Articular chondrocyte of knee joint (primary cell): ENCODE measurements around the gene MMP2. TPM values are rescaled to one million over a fixed set of nuclear protein-coding genes. Genes with fewer than 3 reads are reported as not detected.

Experiments used
- total RNA-seq: library from RNA; depleted of rRNA; stranded (reverse); fragments of >200 nt; gene quantifications from 2 replicates; pipeline ENCODE4 v1.2.3, GENCODE V29; 2012

MMP2 gene
- total RNA-seq, result 355 and 362 TPM in 2 replicates

GRCh38 chr16:55478827-55479429 is at the start of gene MMP2:
MMP2 (plus strand) TSS chr16:55479198; CDS start chr16:55479480, 282 bp downstream.

DNA sequence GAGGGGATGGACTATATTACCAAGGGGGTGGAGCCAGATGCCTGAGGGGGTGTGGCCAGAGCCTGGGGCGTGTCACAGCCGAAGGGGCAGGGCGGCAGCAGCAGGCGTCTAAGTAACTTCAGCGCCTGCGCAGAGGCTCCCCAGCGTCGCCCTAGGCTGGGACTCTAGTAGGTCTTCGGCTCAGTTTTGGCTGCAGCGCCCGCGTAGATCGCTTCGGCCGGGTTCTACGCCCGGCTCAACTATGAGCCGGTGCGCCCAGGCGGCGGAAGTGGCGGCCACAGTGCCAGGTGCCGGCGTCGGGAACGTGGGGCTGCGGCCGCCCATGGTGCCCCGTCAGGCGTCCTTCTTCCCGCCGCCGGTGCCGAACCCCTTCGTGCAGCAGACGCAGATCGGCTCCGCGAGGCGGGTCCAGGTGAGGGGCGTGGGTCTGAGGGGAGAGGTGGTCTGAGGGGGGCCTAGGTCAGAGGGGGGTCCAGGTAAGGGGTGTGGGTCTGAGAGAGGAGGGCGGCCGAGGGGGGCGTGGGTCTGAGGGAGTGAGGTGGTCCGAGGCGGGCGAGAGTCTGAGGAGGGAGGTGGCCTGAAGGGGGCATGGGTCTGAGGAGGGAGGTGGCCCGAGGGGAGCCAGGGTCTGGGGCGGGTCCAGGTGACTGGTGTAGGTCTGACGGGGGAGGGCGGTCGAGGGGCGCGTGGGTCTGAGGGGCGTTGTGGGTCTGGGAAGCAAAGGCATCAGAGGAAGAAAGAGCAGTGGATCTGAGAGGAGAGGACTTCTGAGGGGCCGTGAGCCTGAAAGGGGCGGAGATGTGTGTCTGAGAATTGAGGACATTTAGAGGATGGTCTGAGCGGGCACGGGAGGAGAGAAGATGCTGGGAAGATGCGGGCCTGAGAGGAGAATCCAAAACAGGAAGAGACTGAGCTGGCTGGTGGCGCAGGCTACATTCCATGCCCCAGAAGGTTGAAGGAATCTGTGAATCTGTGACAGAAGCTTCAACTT is 30.2 kb downstream of the MMP2 start, which contains the start of gene LPCAT2:
TSS of gene LPCAT2 (plus strand) at position 132 of the 991 bp plus-strand sequence. CDS start at position 242, 110 bp downstream.

Other genes with a start within 250 kb of the MMP2 start
- gene IRX6, start 155.0 kb upstream of the MMP2 start, total RNA-seq, result 2.4 and 3.1 TPM in 2 replicates
- gene LPCAT2, start 29.9 kb downstream of the MMP2 start, total RNA-seq, result 17.0 and 19.6 TPM in 2 replicates
- 0.65 and 0.78 TPM in 2 replicates for gene CAPNS2, start 87.5 kb downstream of the MMP2 start, total RNA-seq
- not detected in 2 replicates for gene SLC6A2, start 176.8 kb downstream of the MMP2 start, total RNA-seq